GM19035 (cell line): ENCODE data around the gene LPCAT4.
"Not testable (repeated sequence)": the region's sequence is repeated elsewhere in the genome, so short reads cannot be mapped to it uniquely, and the experiment has no call there.

Source experiments
- ATAC-seq: cut with Tn5 transposase; IDR thresholded peaks from one replicate; pipeline ENCODE4 v1.9.1; 2021; ENCODE audit not compliant: unreplicated experiment

Gene LPCAT4

DNA sequence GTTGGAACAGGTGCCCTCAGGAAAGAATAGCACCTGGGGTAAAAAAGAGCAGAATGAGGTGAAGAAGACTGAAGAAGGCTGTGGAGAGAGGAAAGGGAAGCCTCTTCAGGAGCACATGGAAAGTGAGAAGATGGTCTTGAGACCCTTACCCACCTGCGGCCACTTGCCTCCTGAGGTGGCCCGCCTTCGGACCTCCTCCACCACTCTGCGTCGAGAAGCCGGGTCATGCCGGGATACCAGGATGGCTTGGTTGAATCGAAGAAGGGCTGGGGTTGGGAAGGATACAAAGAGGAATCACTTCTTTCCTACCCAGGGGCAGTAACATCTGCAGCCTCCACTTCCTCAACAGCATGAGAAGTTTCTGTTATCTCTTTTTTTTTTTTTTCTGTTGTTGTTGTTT, 3.0 kb downstream of the LPCAT4 start:
- no peak for ATAC-seq

DNA sequence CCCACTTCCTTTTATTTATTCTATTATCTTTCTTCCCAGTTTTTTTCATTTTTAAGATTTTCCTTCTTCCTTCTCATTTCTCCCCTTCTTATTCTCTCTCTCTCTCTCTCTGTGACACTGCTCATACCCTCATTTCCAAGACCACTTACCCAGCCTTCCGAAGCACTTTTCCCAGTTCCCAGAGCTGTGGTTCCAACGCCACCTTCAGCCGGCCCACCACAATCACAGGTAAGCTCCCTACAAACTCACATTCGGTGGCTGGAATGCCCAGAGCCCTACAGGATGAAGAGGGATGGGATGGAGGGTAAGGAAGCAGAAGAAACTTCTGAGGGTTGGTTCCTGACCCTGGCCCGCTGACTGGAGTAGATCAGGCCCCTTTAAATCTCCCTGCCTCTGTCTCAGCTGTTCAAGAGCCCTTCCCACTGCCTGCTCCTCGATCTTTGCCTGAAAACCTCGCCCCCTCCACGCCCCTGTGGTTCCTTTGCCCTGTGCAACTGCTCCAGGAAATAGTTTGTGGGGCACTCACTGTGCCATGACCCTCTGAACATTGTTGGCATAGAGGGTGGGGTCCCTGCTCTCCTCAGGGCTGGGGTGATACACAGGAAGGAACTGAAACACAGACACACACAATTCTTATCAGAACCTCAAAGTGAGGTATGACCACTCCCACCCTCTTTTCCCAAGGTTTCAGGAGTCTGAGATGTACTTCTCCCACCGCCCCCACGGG, 4.8 kb downstream of the LPCAT4 start:
- ATAC-seq: no peak

DNA sequence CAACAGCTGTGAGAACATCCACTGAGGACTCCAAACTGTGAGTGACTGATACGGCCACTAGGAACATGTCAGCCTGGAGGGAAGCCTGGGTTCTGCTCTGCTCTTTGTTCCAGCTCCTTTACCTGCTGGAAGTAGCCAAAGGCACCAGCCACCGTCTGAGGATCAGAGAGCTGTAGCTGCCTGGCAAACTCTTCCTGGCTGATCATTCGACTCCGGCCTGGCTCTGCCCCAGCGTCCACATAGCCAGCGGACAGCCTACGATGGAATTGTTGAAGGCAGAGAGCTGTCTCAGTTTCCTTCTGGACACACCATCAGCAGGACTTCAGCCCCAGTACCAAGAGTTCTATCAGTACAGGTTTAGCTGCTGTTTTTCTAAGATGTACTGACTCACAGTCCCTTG, 5.7 kb downstream of the LPCAT4 start:
- ATAC-seq: no peak

DNA sequence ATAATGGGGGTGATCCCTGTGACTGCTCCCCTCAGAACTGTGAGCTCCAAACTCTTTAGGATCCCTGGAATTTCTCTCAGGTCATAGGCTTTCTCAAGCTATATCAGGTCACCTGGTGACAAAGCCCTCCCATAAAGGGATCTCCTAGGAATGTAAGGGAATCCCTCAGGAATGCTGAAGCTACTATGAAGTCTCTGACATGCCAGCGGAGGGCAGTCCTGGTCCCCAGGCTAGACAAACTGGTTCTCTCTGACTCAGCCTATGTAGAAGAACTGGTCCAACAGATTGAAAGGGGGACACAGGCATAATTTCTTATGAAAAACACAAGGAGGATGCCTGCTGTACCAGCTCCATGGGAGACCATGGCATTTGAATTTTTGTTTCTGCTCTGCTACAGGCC, 6.7 kb downstream of the LPCAT4 start:
- no peak for ATAC-seq

DNA sequence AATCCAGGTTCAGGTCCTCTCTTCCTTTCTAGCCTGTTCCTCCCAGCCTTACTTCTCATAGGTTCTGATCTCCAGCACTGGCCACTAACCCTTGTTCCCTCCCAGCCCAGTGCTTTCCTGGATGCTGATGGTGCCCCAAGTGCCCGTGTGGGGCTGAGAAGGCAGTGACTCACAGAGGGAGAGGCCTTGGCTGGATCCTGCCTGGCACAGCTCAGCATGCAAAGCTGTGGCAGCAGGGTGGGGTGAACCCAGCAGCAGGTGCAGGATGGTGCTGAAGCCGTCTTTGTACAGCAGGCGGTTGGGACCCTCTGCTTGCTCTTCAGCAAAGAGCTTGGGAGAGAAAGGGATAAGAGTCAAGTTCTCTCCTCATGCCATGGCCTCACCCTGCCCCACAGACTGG, 7.6 kb downstream of the LPCAT4 start:
- no peak for ATAC-seq

DNA sequence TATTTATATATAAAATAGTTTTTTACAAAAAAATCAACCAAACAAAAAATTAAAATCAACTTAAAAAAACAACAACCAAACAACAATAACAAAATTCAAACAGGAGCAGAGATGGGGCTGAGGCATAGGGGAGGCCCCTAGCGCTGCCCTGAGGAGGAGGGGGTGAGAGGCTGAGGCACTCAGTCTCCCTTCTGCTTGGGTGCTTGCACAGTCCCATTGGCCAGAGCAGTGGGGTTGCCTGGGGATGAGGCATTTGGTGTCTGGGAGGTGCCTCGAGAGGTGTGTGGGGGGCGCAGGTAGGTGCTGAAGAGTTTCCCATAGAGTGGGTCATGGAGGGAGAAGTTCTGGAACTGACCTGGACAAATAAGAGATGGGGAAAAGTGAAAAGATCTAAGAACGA, 8.0 kb downstream of the LPCAT4 start:
- no peak for ATAC-seq

DNA sequence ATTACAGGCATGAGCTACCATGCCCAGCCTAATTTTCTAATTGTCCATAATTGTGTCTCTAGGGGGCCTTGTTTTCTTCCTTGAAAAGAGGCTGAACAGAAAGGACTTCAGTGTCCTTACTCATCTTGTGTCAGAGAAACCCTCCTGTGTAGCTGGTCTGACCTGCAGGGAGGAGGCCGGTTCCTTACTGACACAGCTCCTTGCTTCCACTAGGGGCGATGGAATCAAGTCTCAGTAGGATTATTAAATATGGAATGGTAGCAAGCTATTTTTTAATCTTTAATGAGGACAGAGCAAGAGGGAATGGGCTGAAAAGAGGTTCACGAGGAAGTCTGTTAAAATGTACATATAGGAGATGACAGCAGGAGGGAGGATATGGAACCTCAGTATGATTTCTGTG, 8.6 kb downstream of the LPCAT4 start:
- ATAC-seq: no peak

DNA sequence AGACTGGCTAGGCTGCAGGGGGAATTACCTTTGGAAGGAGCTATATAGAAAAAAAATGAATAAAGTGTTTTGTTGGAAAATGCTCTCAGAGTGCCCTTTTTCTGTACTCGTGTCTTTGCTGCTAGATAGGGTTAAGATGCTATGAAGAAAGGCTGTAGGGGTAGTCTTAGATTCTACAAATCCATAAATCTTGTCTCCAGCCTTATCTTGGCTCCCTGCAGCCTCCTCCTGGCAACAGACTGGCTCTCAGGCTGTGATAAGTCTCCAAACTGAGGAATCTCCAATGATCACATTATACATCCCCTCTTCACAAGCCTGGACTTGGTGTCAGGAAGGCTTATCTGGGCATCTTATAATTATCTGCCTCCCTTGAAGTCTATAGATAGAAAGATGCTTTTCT, 9.3 kb downstream of the LPCAT4 start:
- no peak for ATAC-seq

DNA sequence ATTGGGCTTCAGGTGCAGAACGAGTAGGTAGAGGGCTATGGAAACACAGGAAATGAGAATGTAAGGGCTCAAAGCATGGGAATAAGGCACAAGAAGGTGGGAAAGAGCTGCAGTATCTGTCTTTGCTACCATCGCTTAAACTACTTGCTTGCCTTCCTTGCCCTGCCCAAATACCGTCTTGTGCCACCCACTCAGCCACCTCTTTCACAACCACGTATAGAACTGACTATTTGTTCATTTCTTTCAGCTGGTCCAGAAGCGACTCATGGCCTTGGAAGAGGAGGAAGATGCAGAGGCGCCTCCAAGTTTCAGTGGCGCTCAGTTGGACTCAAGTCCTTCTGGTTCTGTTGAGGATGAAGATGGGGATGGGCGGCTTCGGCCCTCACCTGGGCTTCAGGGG, 11.8 kb downstream of the LPCAT4 start:
- no peak for ATAC-seq

DNA sequence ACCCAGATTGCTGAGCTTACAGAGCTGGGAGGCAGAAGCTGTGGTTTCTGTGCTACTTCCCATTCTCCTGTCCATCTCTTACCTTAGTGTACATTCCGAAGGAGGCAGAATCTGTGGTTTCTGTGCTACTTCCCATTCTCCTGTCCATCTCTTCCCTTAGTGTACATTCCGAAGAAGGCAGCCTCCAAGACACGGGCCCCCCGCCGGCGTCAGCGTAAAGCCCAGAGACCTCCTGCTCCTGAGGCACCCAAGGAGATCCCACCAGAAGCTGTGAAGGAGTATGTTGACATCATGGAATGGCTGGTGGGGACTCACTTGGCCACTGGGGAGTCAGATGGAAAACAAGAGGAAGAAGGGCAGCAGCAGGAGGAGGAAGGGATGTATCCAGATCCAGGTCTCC, 12.7 kb downstream of the LPCAT4 start:
- no peak for ATAC-seq

DNA sequence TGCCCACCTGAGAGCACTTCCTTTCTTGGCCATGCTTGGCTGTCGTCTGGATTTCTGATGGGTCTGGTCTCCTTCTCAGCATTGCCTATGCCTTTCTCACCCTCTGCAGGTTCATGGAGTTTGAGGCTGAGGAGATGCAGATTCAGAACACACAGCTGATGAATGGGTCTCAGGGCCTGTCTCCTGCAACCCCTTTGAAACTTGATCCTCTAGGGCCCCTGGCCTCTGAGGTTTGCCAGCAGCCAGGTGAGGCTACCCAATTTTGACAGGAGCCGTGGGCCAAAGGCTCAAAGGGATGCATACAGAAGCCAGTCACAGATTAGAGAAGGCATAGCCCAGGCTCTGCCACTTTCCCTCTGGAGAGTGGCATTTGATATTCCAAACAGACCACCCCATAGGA, 13.4 kb downstream of the LPCAT4 start:
- ATAC-seq: no peak

DNA sequence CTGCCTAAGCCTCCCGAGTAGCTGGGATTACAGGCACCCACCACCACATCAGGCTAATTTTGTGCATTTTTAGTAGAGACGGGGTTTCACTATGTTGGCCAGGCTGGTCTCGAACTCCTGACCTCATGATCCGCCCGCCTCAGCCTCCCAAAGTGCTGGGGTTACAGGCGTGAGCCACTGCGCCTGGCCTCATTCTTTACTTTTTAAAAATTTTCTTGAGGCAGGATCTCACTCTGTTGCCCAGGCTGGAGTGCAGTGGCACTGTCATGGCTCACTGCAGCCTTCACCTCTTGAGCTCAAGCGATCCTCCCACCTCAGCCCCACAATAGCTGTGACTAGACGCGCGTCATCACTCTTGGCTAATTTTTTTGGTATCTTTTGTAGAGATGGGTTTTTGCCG, 14.0 kb downstream of the LPCAT4 start:
- not testable (repeated sequence) for ATAC-seq

DNA sequence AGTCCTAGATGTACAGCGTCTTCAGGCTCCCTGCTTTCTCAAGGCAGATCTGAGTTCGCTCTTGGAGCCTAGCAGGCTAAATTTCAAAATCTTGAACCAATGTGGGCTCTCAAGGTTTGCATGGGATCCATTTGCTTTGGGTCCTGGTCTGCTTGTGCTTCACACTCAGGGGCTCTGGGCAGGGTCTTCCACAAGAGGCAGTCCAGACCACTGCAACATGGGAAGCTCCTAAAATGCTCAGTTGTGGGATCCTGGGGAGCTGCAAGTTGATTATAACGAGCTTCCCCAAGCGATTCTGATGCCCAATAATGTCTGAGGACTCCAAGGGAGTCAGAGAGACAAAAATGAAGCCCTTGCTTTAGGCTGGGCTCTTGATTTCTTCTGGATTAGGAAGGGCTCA, 17.2 kb downstream of the LPCAT4 start:
- ATAC-seq: no peak

DNA sequence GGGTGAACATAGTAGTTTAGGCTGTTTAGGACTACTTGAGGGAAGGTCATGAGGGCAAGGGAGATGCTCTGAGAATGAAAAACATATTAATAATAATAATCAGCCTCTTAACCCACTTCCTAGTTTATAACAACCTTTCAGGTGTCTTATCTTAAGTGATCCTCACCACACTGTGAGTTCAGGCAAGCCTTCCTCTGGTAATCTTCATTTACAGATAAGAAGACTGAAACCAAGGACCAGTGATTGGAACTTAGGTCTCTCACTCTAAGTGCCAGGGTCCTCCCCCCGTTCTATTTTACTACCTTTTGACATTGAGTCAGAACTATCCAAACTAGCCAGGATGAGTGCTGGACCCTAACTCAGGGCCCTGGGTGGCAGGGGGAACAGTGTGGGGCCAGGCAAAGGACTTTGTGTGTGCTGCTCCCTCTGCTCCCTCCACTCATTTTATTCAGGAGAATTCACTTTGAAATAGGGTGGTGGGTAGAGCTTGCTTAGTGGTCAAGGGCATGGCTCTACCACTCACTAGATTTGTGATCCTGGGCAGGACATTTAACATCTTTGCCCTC, 18.2 kb downstream of the LPCAT4 start:
- no peak for ATAC-seq

DNA sequence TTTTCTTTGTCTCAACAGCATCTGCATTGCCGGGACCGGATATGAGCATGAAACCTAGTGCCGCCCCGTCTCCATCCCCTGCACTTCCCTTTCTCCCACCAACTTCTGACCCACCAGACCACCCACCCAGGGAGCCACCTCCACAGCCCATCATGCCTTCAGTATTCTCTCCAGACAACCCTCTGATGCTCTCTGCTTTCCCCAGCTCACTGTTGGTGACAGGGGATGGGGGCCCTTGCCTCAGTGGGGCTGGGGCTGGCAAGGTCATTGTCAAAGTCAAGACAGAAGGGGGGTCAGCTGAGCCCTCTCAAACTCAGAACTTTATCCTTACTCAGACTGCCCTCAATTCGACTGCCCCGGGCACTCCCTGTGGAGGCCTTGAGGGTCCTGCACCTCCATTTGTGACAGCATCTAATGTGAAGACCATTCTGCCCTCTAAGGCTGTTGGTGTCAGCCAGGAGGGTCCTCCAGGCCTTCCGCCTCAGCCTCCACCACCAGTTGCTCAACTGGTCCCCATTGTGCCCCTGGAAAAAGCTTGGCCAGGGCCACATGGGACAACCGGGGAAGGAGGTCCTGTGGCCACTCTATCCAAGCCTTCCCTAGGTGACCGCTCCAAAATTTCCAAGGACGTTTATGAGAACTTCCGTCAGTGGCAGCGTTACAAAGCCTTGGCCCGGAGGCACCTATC, 18.9 kb downstream of the LPCAT4 start:
- ATAC-seq: no peak

DNA sequence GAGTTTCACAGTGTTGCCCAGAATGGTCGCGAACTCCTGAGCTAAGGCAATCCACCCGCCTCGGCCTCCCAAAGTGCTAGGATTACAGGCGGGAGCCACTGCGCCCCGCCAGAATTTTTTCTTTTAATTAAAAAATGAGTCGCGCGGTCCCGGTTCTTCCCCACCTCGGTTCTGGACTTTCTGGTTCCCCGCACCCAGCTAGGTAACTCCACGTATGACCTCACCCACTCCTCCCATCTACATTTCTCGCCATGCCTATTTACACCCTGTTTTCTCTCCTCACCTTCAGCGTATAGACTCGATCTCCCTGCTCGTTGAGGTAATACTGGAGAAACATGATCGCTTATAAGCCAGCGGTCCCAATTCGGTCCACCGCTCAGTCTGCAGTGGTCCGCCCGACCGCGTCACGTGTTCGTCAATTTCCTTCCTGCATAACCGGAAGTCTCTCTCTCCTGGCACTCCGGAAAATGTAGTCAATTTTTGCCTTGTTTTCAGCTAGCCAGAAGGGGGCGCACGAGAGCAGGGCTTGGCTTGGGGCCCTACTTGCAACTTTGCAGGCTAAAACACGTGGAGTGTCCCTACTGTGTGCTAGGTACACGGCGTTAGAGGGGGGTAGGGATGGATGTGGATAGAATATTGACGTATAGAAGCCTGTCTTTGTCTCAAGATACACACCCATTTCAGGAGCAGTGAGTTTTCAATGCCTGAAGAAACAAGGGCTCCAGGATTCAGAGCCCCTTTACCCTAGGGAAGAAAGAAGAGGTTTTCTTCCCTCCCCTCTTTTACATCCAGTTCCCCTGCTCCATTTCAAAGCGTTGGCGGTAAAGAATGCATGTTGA, 24.0 kb downstream of the LPCAT4 start, which contains the start of the genes NOP10 and NUTM1:
TSS of gene NOP10 (minus strand) at position 400 of the 839 bp plus-strand sequence. CDS start at position 337, 63 bp downstream.
TSS of gene NUTM1 (plus strand) at position 579 of the 839 bp plus-strand sequence. CDS start 382 bp downstream, outside the sequence.
- ATAC-seq: peak; percentile 87

DNA sequence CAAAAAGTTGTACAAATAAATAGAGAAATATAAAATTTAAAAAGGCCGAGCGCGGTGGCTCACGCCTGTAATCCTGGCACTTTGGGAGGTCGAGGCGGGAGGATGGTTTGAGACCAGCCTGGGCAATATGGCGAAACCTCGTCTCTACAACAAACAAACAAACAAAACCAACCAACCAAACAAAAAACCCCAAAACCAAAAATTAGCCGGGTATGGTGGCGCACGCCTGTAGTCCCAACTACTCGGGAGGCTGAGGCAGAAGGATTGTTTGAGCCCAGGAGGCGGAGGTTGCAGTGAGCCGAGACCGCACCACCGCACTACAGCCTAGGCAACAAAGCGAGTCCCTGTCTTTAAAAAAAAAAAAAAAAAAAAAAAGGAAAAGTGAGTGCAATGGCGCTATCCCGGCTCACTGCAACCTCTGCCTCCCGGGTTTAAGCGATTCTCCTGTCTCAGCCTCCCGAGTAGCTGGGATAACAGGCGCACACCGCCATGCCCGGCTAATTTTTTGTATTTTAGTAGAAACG, 24.7 kb downstream of the LPCAT4 start:
- ATAC-seq: not testable (repeated sequence)

DNA sequence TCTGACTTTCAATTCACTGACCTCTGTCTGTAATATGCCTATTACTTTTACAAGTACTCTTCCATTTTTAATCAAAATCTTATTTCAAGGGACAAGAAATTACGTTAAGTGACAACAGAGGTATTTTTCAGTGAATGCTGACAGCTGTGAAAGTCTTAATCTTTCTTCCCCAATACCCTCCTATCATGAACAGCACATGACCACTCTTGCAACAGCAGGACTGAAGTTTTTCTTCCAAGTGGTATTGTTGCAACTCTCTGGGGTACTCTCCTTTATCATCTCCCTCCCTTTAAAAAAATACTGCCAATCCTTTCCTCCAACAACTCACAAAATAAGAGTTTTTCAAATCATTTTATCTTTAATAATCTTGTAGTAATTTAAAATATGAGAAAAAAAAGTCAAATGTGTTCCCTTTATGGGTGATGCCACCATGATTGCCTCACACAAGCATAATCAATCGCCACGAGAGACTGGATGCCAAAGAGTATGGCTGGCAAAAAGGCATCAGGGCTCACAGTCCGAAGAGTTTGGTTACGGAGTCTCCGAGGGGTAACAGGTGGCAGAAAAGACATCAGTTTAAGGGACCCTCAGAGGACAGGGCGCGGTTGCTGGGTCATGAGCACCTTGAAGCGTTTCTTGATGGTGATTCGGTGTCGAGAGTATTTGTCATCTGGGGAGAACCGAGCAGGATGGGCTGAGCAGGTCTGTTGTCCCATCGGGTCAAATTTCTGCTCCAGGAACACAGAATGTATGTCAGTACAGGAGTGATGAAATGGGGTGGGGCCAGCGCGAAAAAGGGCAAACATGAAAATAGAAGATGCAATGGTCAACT, 25.4 kb downstream of the LPCAT4 start:
- no peak for ATAC-seq

DNA sequence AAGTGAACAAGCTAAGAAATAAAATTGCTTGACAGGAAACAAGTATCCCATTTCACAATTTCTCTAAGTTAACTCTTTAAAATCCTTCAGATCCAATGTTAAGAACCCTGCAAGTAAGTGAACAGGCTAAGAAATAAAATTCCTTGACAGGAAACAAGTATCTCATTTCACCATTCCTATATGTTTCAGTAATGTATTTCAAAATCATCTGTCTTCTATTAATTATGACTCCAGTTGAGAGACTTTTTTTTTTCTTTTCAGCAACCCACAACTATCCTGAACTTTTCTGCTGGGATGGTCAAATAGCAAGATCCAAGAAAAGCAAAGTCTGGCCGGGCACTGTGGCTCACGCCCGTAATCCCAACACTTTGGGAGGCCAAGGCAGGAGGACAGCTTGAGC, 27.1 kb downstream of the LPCAT4 start:
- ATAC-seq: no peak

DNA sequence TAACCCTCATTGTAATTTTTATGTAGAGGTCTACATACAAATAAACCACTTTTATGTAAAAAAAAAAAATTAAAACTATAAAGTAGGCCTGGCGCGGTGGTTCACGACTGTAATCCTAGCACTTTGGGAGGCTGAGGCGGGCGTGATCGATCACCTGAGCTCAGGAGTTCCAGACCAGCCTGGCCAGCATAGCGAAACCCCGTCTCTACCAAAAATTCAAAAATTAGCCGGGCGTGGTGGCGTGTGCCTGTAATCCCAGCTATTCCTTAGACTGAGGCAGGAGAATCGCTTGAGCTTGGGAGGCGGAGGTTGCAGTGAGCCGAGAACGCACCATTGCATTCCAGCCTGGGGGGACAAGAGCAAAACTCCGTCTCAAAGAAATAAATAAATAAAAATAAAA, 28.6 kb downstream of the LPCAT4 start:
- no peak for ATAC-seq
